ENCODE results near the gene ZBTB3. TPM values are rescaled to one million over a fixed set of nuclear protein-coding genes. Genes with fewer than 3 reads are reported as not detected.

ZBTB3 gene
- total RNA-seq, 2 experiments from 2014 or later = 8.4 to 9.7 TPM

- Mint-ChIP-seq H3K4me1 (ENCODE audit: low read depth) (peaks cover 65% of the 10 kb centered on the region), H3K27me3 (no peaks in the 10 kb centered on the region), H3K36me3 (peaks cover 65% of the 10 kb centered on the region), H3K4me3 (no peak overlapping the region), H3K27ac (peak overlapping the region; percentile 87), H3K9me3 (no peaks in the 10 kb centered on the region)
- intact Hi-C loops (cut with micrococcal nuclease) = no loop called here
- ChIA-PET POLR2A (interaction anchor here (1.0 kb wide), 1 partner anchor 119 kb away, joined by 3 read pairs; the partner anchor contains the start of gene STX5), CTCF (interaction anchor here (1.0 to 1.2 kb wide), 4 partner anchors 12 to 145 kb away, joined by 3 to 4 read pairs (median 3); partner anchors contain the start of gene POLR2G)
- DNase-seq = no peak
Measured at GRCh38 chr11:62713343-62713742, 40.6 kb downstream of the ZBTB3 start.

- Mint-ChIP-seq H3K27ac (peak overlapping the region; percentile 87), H3K4me1 (ENCODE audit: low read depth) (peaks cover 66% of the 10 kb centered on the region), H3K36me3 (peaks cover 61% of the 10 kb centered on the region), H3K9me3 (no peaks in the 10 kb centered on the region), H3K4me3 (no peak overlapping the region), H3K27me3 (no peaks in the 10 kb centered on the region)
- intact Hi-C loops (cut with micrococcal nuclease) = no loop called here
- CTCF ChIA-PET = interaction anchor here (0.8 to 1.2 kb wide), 5 partner anchors 12 to 145 kb away, joined by 3 to 4 read pairs (median 3); partner anchors contain the start of genes HNRNPUL2 and POLR2G
- POLR2A ChIA-PET = interaction anchor here (0.8 kb wide), 1 partner anchor 17 kb away, joined by 3 read pairs; no protein-coding TSS in a partner anchor
- no peak for DNase-seq
Measured at GRCh38 chr11:62712861-62713260, 41.1 kb downstream of the ZBTB3 start.

- POLR2A ChIA-PET = interaction anchor here (0.6 to 0.8 kb wide), 2 partner anchors 18 to 23 kb away, joined by 3 read pairs; no protein-coding TSS in a partner anchor
- H3K27ac Mint-ChIP-seq = peak overlapping the region; percentile 87
- DNase-seq = no peak
- no peak overlapping the region for H3K4me3 Mint-ChIP-seq
- CTCF ChIA-PET = interaction anchor here (0.7 to 1.4 kb wide), 5 partner anchors 12 to 149 kb away, joined by 3 to 4 read pairs (median 3); partner anchors contain the start of genes HNRNPUL2 and POLR2G
- no peaks in the 10 kb centered on the region for H3K27me3 Mint-ChIP-seq
- peaks cover 57% of the 10 kb centered on the region for H3K36me3 Mint-ChIP-seq
- no peaks in the 10 kb centered on the region for H3K9me3 Mint-ChIP-seq
- peaks cover 68% of the 10 kb centered on the region for H3K4me1 Mint-ChIP-seq (ENCODE audit: low read depth)
- intact Hi-C loops (cut with micrococcal nuclease) = no loop called here
Measured at GRCh38 chr11:62712276-62712812, 41.6 kb downstream of the ZBTB3 start.

DNA sequence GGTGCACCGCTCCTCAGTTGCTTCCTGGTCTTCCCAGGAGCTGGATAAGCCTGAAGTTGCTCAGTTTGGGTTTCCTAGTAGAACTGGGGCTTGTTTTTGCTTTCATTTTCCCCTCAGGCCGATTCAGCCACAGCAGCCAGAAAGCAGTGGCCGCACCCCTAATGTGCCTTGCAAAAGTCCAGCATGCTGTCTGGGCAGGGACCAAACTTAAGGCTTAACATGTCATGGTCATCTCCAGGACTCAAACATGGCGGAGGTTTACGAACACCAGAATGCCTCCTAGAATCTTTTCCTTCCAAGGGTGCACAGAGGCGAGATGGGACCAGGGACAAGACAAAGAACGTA lies 44.0 kb downstream of the ZBTB3 start:
- peaks cover 73% of the 10 kb centered on the region for H3K4me1 Mint-ChIP-seq (ENCODE audit: low read depth)
- peak; percentile 34 for DNase-seq
- H3K27me3 Mint-ChIP-seq = no peaks in the 10 kb centered on the region
- intact Hi-C loops (cut with micrococcal nuclease) = no loop called here
- H3K9me3 Mint-ChIP-seq = no peaks in the 10 kb centered on the region
- POLR2A ChIA-PET = interaction anchor here (1.0 to 5.4 kb wide), 12 partner anchors 16 to 145 kb away, joined by 3 to 29 read pairs (median 10); partner anchors contain the start of genes B3GAT3, C11orf98, CSKMT and GANAB
- H3K4me3 Mint-ChIP-seq = peak overlapping the region; percentile 86
- peak overlapping the region; percentile 95 for H3K27ac Mint-ChIP-seq
- CTCF ChIA-PET = interaction anchor here (1.7 to 2.5 kb wide), 4 partner anchors 17 to 286 kb away, joined by 4 to 9 read pairs (median 6); partner anchors contain the start of genes HNRNPUL2 and TUT1
- peaks cover 39% of the 10 kb centered on the region for H3K36me3 Mint-ChIP-seq

GRCh38 chr11:62709247-62710000 lies 44.5 kb downstream of the ZBTB3 start:
- H3K9me3 Mint-ChIP-seq = no peaks in the 10 kb centered on the region
- intact Hi-C loops (cut with micrococcal nuclease) = loop anchor here (1.0 to 5.0 kb wide), 11 partner anchors 18 to 172 kb away; partner anchors contain the start of genes C11orf98, CSKMT, HNRNPUL2 and MTA2
- CTCF ChIA-PET = interaction anchor here (0.7 to 2.5 kb wide), 5 partner anchors 16 to 285 kb away, joined by 3 to 9 read pairs (median 5); partner anchors contain the start of genes HNRNPUL2 and TUT1
- H3K36me3 Mint-ChIP-seq = peaks cover 37% of the 10 kb centered on the region
- peak overlapping the region; percentile 86 for H3K4me3 Mint-ChIP-seq
- peak; percentile 98 for DNase-seq
- POLR2A ChIA-PET = interaction anchor here (0.6 to 5.4 kb wide), 17 partner anchors 16 to 285 kb away, joined by 3 to 29 read pairs (median 5); partner anchors contain the start of genes B3GAT3, C11orf98, CSKMT and GANAB
- peak overlapping the region; percentile 95 for H3K27ac Mint-ChIP-seq
- H3K27me3 Mint-ChIP-seq = no peaks in the 10 kb centered on the region
- H3K4me1 Mint-ChIP-seq (ENCODE audit: low read depth) = peaks cover 69% of the 10 kb centered on the region

DNA sequence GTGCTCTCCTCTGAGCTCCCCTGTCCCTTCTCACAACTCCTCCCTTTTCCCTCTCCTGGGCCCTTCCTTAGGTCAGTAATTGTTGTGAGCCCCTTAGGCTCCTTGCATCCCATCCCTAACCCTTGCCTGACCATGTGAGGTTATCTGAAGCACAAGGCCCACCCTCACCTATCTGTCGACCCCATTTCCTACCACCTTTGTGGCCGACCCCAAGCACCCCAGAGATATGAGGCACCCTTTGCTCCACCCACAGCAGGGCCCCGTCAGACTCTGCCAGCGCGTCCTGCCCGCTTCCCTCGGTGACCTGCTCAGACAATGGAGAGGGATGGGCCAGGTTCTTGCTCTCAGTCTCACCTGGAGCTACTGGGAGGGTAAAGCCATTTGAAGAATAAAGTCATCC lies 45.2 kb downstream of the ZBTB3 start:
- peak; percentile 63 for DNase-seq
- H3K9me3 Mint-ChIP-seq = no peaks in the 10 kb centered on the region
- intact Hi-C loops (cut with micrococcal nuclease) = loop anchor here (1.0 to 5.0 kb wide), 11 partner anchors 19 to 173 kb away; partner anchors contain the start of genes C11orf98, CSKMT, HNRNPUL2 and MTA2
- POLR2A ChIA-PET = interaction anchor here (0.6 to 5.4 kb wide), 17 partner anchors 19 to 284 kb away, joined by 3 to 29 read pairs (median 5); partner anchors contain the start of genes B3GAT3, C11orf98, CSKMT and GANAB
- H3K4me1 Mint-ChIP-seq (ENCODE audit: low read depth) = peaks cover 63% of the 10 kb centered on the region
- peak overlapping the region; percentile 86 for H3K4me3 Mint-ChIP-seq
- peak overlapping the region; percentile 95 for H3K27ac Mint-ChIP-seq
- H3K36me3 Mint-ChIP-seq = peaks cover 37% of the 10 kb centered on the region
- no peaks in the 10 kb centered on the region for H3K27me3 Mint-ChIP-seq
- CTCF ChIA-PET = interaction anchor here (0.7 to 2.5 kb wide), 5 partner anchors 15 to 284 kb away, joined by 3 to 9 read pairs (median 5); partner anchors contain the start of genes HNRNPUL2 and TUT1

DNA sequence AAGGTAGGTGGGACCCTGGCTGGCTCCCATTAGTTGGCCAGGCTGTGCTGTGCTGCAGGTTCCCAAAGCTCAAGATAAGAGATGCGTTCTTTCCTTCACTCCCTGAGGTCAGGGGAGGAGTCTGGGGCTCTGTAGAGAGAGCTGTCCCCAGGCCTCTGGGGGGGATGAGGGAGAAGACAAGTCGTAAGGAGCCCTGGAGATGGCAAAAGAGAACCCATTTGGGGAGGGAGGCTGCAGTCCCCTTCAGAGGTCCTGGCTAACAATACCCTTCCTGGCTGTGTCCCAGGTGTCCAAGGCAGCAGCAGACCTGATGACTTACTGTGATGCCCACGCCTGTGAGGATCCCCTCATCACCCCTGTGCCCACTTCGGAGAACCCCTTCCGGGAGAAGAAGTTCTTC lies 45.6 kb downstream of the ZBTB3 start:
- Mint-ChIP-seq H3K36me3 (peaks cover 33% of the 10 kb centered on the region), H3K9me3 (no peaks in the 10 kb centered on the region), H3K27ac (peak overlapping the region; percentile 95), H3K4me1 (ENCODE audit: low read depth) (peaks cover 58% of the 10 kb centered on the region), H3K4me3 (peak overlapping the region; percentile 86), H3K27me3 (no peaks in the 10 kb centered on the region)
- intact Hi-C loops (cut with micrococcal nuclease) = loop anchor here (2.0 to 5.0 kb wide), 4 partner anchors 44 to 116 kb away; partner anchors contain the start of genes C11orf98, CSKMT, POLR2G and TUT1
- POLR2A ChIA-PET = interaction anchor here (0.7 to 5.4 kb wide), 13 partner anchors 19 to 284 kb away, joined by 3 to 29 read pairs (median 8); partner anchors contain the start of genes C11orf98, CSKMT, GANAB and HNRNPUL2
- DNase-seq = no peak
- CTCF ChIA-PET = interaction anchor here (0.7 to 2.5 kb wide), 5 partner anchors 15 to 284 kb away, joined by 3 to 9 read pairs (median 5); partner anchors contain the start of genes HNRNPUL2 and TUT1

DNA sequence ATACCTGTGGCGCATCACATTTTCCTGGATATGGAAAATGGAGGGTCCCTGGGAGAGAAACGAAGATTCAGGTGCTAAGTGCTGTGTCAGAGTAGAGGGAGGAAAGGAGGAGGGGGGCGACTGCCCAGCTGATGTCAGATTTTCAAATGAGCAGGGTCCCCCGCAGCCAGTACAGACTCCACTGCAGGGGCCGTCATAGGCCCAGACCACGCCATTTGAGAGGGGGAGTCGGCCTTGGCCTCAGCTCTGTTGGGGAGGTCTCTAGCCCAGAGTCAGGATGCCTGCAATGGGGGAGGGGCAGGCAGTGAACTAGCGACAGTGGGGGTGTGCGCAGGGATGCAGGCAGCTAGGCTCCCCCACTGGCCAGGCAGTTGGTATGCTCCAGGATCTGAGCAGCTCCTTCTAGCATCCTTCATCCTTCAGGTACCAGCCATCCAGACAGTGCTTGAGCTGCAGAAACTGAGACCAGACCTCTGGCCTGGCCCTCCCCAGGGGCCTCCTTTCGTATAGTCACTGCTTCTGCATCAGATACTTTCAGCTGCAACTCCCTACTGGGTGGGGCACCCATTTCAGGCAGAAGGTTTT lies 46.6 kb downstream of the ZBTB3 start, which contains the start of the genes BSCL2 and GNG3:
TSS of gene BSCL2 (minus strand) at position 148 of the 585 bp plus-strand sequence. CDS start 229 bp downstream, outside the sequence.
TSS of gene GNG3 (plus strand) at position 400 of the 585 bp plus-strand sequence. CDS start 620 bp downstream, outside the sequence.
- intact Hi-C loops (cut with micrococcal nuclease) = loop anchor here (5.0 kb wide), 2 partner anchors 45 to 115 kb away; partner anchors contain the start of genes TUT1 and ZBTB3
- CTCF ChIA-PET = interaction anchor here (1.1 to 2.0 kb wide), 2 partner anchors 13 to 115 kb away, joined by 3 to 8 read pairs; no protein-coding TSS in a partner anchor
- H3K27ac Mint-ChIP-seq = peak within 1 kb of the TSS; percentile 95
- no peaks in the 10 kb centered on the region for H3K9me3 Mint-ChIP-seq
- DNase-seq = no peak
- no peaks in the 10 kb centered on the region for H3K27me3 Mint-ChIP-seq
- peaks cover 51% of the 10 kb centered on the region for H3K4me1 Mint-ChIP-seq (ENCODE audit: low read depth)
- peak within 1 kb of the TSS; percentile 86 for H3K4me3 Mint-ChIP-seq
- H3K36me3 Mint-ChIP-seq = peaks cover 27% of the 10 kb centered on the region
- POLR2A ChIA-PET = interaction anchor here (0.7 to 5.4 kb wide), 6 partner anchors 20 to 133 kb away, joined by 3 to 29 read pairs (median 13); partner anchors contain the start of genes C11orf98, CSKMT, HNRNPUL2 and LBHD1

DNA sequence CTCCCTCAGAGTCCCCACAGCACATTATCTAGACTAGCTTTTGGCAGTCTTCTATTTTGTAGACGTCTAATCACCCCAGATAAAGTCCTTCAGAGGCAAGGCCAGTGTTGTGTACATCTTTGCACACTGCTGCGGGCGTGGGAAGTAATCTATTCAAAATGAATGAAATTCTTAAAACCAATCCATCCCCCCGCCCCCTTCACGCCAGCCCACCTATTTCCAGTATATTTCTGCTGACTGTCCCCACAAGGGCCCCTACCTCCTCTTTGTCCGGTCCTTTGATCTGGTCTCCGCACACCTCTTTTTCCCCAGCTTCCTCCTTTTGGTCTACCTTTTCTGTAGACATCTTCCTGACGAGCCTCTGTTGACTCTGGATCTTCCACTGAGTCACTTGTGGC lies 47.1 kb downstream of the ZBTB3 start:
- no peak overlapping the region for H3K27ac Mint-ChIP-seq
- H3K9me3 Mint-ChIP-seq = no peaks in the 10 kb centered on the region
- H3K4me3 Mint-ChIP-seq = peak overlapping the region; percentile 32
- peaks cover 28% of the 10 kb centered on the region for H3K36me3 Mint-ChIP-seq
- CTCF ChIA-PET = interaction anchor here (1.1 to 2.0 kb wide), 3 partner anchors 12 to 282 kb away, joined by 3 to 8 read pairs (median 6); no protein-coding TSS in a partner anchor
- H3K4me1 Mint-ChIP-seq (ENCODE audit: low read depth) = peaks cover 50% of the 10 kb centered on the region
- POLR2A ChIA-PET = interaction anchor here (1.0 to 5.4 kb wide), 5 partner anchors 35 to 134 kb away, joined by 5 to 29 read pairs (median 8); partner anchors contain the start of genes C11orf98, CSKMT, INTS5 and LBHD1
- no peak for DNase-seq
- intact Hi-C loops (cut with micrococcal nuclease) = loop anchor here (5.0 kb wide), 2 partner anchors 45 to 115 kb away; partner anchors contain the start of genes TUT1 and ZBTB3
- no peaks in the 10 kb centered on the region for H3K27me3 Mint-ChIP-seq
